NB4 (cell line): ENCODE data around the gene LRRC4C.

ENCODE experiments used
- DNase-seq: peaks from one replicate; pipeline ENCODE4 v3.0.0; 2010; ENCODE audit warnings: low read depth
- H3K4me3 ChIP-seq: one replicate; pipeline ENCODE4 v1.5.1; 2011; ENCODE audit warnings: mild to moderate bottlenecking, low read depth, low read length, moderate library complexity
- MYC ChIP-seq: IDR thresholded peaks from 2 replicates; pipeline ENCODE4 v1.6.1; 2011; ENCODE audit warnings: low read depth, low read length
- POLR2A ChIP-seq: IDR thresholded peaks from 2 replicates; pipeline ENCODE4 v1.6.1; 2011; ENCODE audit warnings: mild to moderate bottlenecking; ENCODE audit not compliant: insufficient read length; ENCODE audit errors: extremely low read depth
- TF ChIP-seq, protein P1 (sequence below): IDR thresholded peaks from one replicate; pipeline ENCODE4 v1.5.1; 2012; ENCODE audit warnings: low read depth, low read length
- TF ChIP-seq, protein P2 (sequence below): IDR thresholded peaks from 2 replicates; pipeline ENCODE4 v1.6.1; 2011; ENCODE audit warnings: low read depth, low read length

Gene LRRC4C

DNA sequence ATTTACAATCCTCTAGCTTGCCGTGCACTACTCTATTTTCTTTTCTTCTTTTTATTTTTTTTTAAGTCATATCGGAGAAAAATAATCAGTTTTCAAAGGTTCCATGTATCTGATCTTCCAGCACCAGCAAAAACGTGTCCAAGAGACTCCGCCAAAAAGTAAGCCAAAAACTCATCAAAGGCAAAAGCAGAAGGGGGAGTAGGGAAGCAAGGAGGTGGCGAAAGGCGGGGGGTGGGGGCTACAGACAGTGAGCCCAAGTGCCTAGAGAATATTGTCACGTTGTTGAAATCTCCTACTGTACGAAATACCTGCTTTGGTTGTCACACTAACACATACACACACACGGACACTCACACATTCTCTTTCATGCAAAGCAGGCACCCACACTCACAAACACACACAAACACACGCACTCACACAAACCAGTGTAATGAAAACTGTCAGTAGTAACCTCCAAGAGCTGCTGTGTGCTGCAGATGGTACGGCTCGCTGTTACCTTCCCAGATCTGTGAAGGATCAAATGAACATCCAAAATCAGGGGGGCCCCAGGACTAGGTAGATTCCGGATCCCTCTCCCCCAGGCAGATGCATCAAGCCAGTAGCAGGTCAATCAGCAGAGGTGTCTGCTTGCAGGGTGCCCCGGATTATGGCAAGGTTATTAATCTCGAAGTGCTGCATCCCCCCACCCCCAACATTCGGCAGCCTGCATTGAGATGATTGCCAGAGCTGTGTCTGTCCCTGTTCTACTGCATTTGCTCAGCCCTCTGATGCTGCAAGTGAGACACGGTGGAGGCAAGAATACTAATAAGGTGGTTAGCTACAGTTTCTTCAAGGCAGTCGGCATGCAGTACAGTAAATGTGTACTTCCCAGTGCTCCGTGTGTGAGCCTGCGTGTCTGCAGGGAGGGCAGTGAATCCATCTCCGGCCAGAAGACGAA, at the start of gene LRRC4C:
Gene LRRC4C, minus strand, starts transcription at position 188 of the 937 bp plus-strand sequence.
- TF ChIP-seq MYC (no peak), POLR2A (no peak)
- TF ChIP-seq, protein P1, sequence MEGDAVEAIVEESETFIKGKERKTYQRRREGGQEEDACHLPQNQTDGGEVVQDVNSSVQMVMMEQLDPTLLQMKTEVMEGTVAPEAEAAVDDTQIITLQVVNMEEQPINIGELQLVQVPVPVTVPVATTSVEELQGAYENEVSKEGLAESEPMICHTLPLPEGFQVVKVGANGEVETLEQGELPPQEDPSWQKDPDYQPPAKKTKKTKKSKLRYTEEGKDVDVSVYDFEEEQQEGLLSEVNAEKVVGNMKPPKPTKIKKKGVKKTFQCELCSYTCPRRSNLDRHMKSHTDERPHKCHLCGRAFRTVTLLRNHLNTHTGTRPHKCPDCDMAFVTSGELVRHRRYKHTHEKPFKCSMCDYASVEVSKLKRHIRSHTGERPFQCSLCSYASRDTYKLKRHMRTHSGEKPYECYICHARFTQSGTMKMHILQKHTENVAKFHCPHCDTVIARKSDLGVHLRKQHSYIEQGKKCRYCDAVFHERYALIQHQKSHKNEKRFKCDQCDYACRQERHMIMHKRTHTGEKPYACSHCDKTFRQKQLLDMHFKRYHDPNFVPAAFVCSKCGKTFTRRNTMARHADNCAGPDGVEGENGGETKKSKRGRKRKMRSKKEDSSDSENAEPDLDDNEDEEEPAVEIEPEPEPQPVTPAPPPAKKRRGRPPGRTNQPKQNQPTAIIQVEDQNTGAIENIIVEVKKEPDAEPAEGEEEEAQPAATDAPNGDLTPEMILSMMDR: no peak
- TF ChIP-seq, protein P2, sequence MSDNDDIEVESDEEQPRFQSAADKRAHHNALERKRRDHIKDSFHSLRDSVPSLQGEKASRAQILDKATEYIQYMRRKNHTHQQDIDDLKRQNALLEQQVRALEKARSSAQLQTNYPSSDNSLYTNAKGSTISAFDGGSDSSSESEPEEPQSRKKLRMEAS: no peak
- DNase-seq: no peak
- H3K4me3 ChIP-seq: no peak within 1 kb of the TSS

DNA sequence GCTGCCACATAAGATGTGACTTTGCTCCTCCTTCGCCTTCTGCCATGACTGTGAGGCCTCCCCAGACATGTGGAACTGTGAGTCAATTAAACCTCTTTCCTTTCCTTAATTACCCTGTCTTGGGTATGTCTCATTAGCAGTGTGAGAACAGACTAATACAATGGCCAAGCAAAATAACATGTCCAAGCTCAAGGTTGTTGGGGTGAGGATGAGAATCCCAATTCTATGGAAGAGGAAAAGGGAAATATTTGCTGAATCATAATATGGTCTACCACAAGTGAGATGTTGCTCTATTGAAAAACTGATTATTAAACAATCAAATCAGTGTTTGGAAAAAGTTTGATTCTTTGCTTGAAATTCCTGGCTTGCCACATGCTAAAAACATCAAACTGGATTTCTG, 48.7 kb upstream of the LRRC4C start:
- TF ChIP-seq, protein P1: no peak
- TF ChIP-seq, protein P2: no peak
- no peak for TF ChIP-seq MYC
- TF ChIP-seq POLR2A: no peak
- no peak overlapping the region for H3K4me3 ChIP-seq
- no peak for DNase-seq

DNA sequence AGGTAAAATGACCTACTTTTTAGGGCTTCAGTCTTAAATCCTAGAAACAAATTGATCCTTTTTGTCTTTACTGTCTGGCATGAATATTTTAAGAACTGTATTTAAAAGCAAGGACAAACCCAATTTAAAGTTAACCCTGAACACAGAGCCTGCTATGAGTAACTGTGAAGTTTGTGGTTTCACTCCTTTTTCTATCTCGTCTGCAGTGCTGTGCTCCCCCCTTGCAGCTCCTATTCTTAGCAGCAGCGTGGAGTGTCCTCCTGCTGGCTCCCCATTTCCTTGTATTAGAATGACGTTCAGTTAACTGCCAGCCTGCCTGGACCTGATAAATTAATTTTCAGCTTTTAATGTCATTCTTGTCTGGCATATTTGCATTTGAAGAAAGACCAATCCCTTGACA, 40.0 kb upstream of the LRRC4C start:
- TF ChIP-seq MYC (no peak), POLR2A (no peak)
- TF ChIP-seq, protein P1: no peak
- TF ChIP-seq, protein P2: no peak
- H3K4me3 ChIP-seq: no peak overlapping the region
- DNase-seq: no peak

DNA sequence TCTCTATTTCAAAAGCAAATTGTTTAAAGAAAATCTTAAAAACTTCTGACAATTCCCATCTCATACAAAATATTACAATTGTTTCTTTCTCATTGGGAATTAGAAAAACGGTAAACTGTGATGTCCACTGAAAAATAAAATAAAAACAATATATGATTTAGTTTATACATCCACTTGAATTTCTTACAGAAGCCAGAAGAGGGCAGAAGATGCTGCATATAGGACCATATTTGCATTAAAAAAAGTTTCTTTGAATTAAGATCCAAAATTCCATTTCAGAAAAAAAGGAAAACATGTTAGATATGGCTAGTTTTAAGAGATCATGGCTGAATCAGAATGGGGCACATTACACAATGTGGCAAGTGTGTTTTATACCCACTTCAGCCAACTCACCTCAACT, 39.3 kb upstream of the LRRC4C start:
- no peak overlapping the region for H3K4me3 ChIP-seq
- peak; percentile 4 for DNase-seq
- no peak for TF ChIP-seq MYC

DNA sequence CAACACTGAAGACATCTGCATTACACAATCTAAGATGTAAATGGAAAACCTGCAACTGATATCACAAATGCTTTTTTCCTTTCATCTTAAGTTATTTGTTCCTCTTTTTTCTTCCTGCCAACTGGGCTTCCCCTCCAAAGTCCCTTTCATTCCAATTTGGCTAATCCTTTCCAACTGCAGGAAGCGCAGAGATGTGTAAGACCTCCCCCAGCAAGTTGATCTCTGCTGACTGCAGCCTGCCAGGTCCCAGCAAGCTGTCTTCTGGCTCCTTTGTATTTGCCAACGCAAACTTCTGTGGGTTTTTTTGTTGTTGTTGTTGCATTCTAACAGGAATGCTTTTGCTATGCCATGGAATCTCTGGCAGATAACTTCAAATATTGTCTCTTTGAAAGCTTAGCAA, 38.5 kb upstream of the LRRC4C start:
- no peak for DNase-seq
- TF ChIP-seq, protein P2: no peak
- TF ChIP-seq, protein P1: no peak
- TF ChIP-seq MYC: no peak
- TF ChIP-seq POLR2A: no peak
- H3K4me3 ChIP-seq: no peak overlapping the region

DNA sequence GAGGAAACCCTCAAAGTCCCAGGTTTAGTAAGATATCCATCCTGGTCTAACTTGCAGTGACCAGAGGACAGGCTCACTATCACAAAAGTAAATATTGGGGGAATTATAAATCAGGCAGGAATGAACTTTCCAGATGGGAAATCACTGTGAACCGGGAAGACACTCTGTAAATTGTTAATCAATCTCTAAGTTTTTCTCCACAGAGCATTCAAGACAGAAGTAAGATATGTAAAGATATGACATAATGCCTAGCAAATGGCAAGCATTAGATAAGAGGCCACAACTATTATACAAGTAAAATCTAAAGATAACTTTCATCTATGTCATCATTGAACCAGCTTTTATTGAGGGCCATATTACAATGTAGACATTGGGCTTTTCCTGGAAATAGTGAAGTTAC, 35.3 kb upstream of the LRRC4C start:
- TF ChIP-seq MYC (no peak), POLR2A (no peak)
- TF ChIP-seq, protein P1: no peak
- TF ChIP-seq, protein P2: no peak
- no peak overlapping the region for H3K4me3 ChIP-seq
- no peak for DNase-seq
